IMR-90 (cell line): ENCODE results near the gene CTIF. TPM values are rescaled to one million over a fixed set of nuclear protein-coding genes. Genes with fewer than 3 reads are reported as not detected.

Experiments
- ATAC-seq: fragments of 200-7000 bp; cut with Tn5 transposase; 2 replicates; pipeline ENCODE4 v1.9.1; 2020; ENCODE audit warnings: low read depth, mild to moderate bottlenecking, moderate library complexity
- BruUV-seq: library from RNA; stranded (reverse); fragments of 400-500 nt; replicated peaks from 2 replicates; lab custom pipeline; 2021; lab: Mats Ljungman, UMichigan
- CTCF ChIA-PET: fragments of 300-600 bp; formaldehyde crosslinking; extraction: SDS; loops from one replicate; lab custom pipeline; 2021; ENCODE audit warnings: antibody characterized with exemption; lab: Yijun Ruan, JAX
- POLR2A ChIA-PET: fragments of 300-600 bp; sonication (Branson Sonifier 250); formaldehyde crosslinking; loops from one replicate; lab custom pipeline; 2022; ENCODE audit warnings: antibody characterized with exemption; ENCODE audit not compliant: unreplicated experiment; lab: Charles Lee
- DNase-seq: peaks from one replicate; pipeline ENCODE4 v3.0.0; 2013
- H2AFZ ChIP-seq: replicated peaks from 2 replicates; pipeline ENCODE3; 2013; ENCODE audit warnings: low read length, mild to moderate bottlenecking; ENCODE audit not compliant: poor library complexity
- H2AK5ac ChIP-seq: 2 replicates; pipeline ENCODE4 v1.6.1; 2013; ENCODE audit warnings: low read depth, low read length, inconsistent platforms
- H2AK9ac ChIP-seq: replicated peaks from 2 replicates; pipeline ENCODE3; 2013; ENCODE audit warnings: mild to moderate bottlenecking, low read depth, low read length, moderate library complexity; ENCODE audit not compliant: poor library complexity
- H2BK120ac ChIP-seq: 2 replicates; pipeline ENCODE4 v1.6.1; 2013; ENCODE audit warnings: low read depth, low read length, inconsistent platforms
- H2BK15ac ChIP-seq: 3 replicates; pipeline ENCODE4 v1.6.1; 2013; ENCODE audit warnings: low read depth, low read length, inconsistent platforms
- H2BK20ac ChIP-seq: 2 replicates; pipeline ENCODE4 v1.6.1; 2013; ENCODE audit warnings: low read depth, mild to moderate bottlenecking, inconsistent platforms, low read length, moderate library complexity
- H2BK5ac ChIP-seq: 2 replicates; pipeline ENCODE4 v1.6.1; 2013; ENCODE audit warnings: mild to moderate bottlenecking, low read depth, low read length, inconsistent platforms; ENCODE audit not compliant: poor library complexity, severe bottlenecking
- H3K14ac ChIP-seq: replicated peaks from 2 replicates; pipeline ENCODE4 v1.6.1; 2013; ENCODE audit warnings: low read depth, low read length, inconsistent platforms
- H3K18ac ChIP-seq: 2 replicates; pipeline ENCODE4 v1.6.1; 2013; ENCODE audit warnings: low read depth, low read length, control low read depth
- H3K23ac ChIP-seq: 2 replicates; pipeline ENCODE4 v1.6.1; 2013; ENCODE audit warnings: low read depth, low read length, inconsistent platforms
- H3K27ac ChIP-seq: 2 replicates; pipeline ENCODE4 v1.5.1; 2013; ENCODE audit warnings: mild to moderate bottlenecking, control low read depth, low read length; ENCODE audit not compliant: insufficient read depth
- H3K27me3 ChIP-seq: 2 replicates; pipeline ENCODE4 v1.6.1; 2013; ENCODE audit warnings: low read length; ENCODE audit not compliant: control insufficient read depth, insufficient read depth
- H3K36me3 ChIP-seq: 2 replicates; pipeline ENCODE4 v1.6.1; 2013; ENCODE audit warnings: low read length, mixed read lengths; ENCODE audit not compliant: control insufficient read depth, insufficient read depth
- H3K4ac ChIP-seq: 2 replicates; pipeline ENCODE4 v1.6.1; 2013; ENCODE audit warnings: low read depth, low read length, inconsistent platforms
- H3K4me1 ChIP-seq: 2 replicates; pipeline ENCODE4 v1.6.1; 2013; ENCODE audit warnings: low read length, mixed read lengths; ENCODE audit not compliant: control insufficient read depth, insufficient read depth
- H3K4me2 ChIP-seq: 2 replicates; pipeline ENCODE4 v1.6.1; 2013; ENCODE audit warnings: low read depth, mild to moderate bottlenecking, control low read depth, low read length, moderate library complexity
- H3K4me3 ChIP-seq: 2 replicates; pipeline ENCODE4 v1.5.1; 2013; ENCODE audit warnings: low read depth, mild to moderate bottlenecking, control low read depth, low read length, moderate library complexity; ENCODE audit not compliant: insufficient read depth
- H3K56ac ChIP-seq: 2 replicates; pipeline ENCODE4 v1.6.1; 2013; ENCODE audit warnings: low read length, inconsistent platforms; ENCODE audit not compliant: insufficient read depth; ENCODE audit errors: extremely low read depth
- H3K79me1 ChIP-seq, 2 experiments: 2 replicates each; pipeline ENCODE4 v1.6.1; 2013; ENCODE audit warnings: low read length in 2 of 2, inconsistent platforms in 1 of 2, low read depth in 1 of 2
- H3K9ac ChIP-seq: 2 replicates; pipeline ENCODE4 v1.6.1; 2013; ENCODE audit warnings: low read depth, low read length, control low read depth
- H3K9me1 ChIP-seq: 2 replicates; pipeline ENCODE4 v1.6.1; 2013; ENCODE audit warnings: low read length, inconsistent platforms; ENCODE audit not compliant: insufficient read depth
- H3K9me3 ChIP-seq: 2 replicates; pipeline ENCODE4 v1.6.1; 2013; ENCODE audit warnings: low read length; ENCODE audit not compliant: control insufficient read depth, insufficient read depth
- H4K20me1 ChIP-seq: 2 replicates; pipeline ENCODE4 v1.6.1; 2013; ENCODE audit warnings: low read length, inconsistent platforms; ENCODE audit not compliant: insufficient read depth
- H4K5ac ChIP-seq: 2 replicates; pipeline ENCODE4 v1.6.1; 2013; ENCODE audit warnings: mild to moderate bottlenecking, low read depth, low read length, control low read depth
- H4K8ac ChIP-seq, 2 experiments: 2 replicates each; pipeline ENCODE4 v1.6.1; 2013; ENCODE audit warnings: low read depth in 2 of 2, low read length in 2 of 2, control low read depth in 1 of 2, inconsistent platforms in 1 of 2
- H4K91ac ChIP-seq: 2 replicates; pipeline ENCODE4 v1.6.1; 2013; ENCODE audit warnings: low read depth, low read length, inconsistent platforms; ENCODE audit not compliant: insufficient read depth
- BHLHE40 ChIP-seq: fragments of 150-350 bp; IDR thresholded peaks from 2 replicates; pipeline ENCODE4 v1.6.1; 2016; ENCODE audit warnings: mild to moderate bottlenecking, low read depth, low read length
- CEBPB ChIP-seq: IDR thresholded peaks from 2 replicates; pipeline ENCODE4 v1.6.1; 2012; ENCODE audit warnings: low read depth, low read length, improper control_type of control experiment
- CHD1 ChIP-seq: IDR thresholded peaks from 2 replicates; pipeline ENCODE4 v1.6.1; 2012; ENCODE audit warnings: low read depth, low read length, improper control_type of control experiment
- CTCF ChIP-seq: conservative IDR thresholded peaks from 2 replicates; pipeline ENCODE4 v1.5.1; 2012; ENCODE audit warnings: mild to moderate bottlenecking, low read depth, low read length, improper control_type of control experiment
- ELK1 ChIP-seq: fragments of 150-350 bp; IDR thresholded peaks from 2 replicates; pipeline ENCODE4 v1.6.1; 2016; ENCODE audit warnings: low read depth, mild to moderate bottlenecking, low read length, moderate library complexity, borderline replicate concordance
- MAZ ChIP-seq: IDR thresholded peaks from 2 replicates; pipeline ENCODE4 v1.6.1; 2012; ENCODE audit warnings: low read depth, mild to moderate bottlenecking, low read length, improper control_type of control experiment, moderate library complexity, borderline replicate concordance
- NFE2L2 ChIP-seq: fragments of 150-350 bp; IDR thresholded peaks from 2 replicates; pipeline ENCODE4 v1.6.1; 2016; ENCODE audit warnings: low read depth, mild to moderate bottlenecking, low read length
- RAD21 ChIP-seq: IDR thresholded peaks from 2 replicates; pipeline ENCODE4 v1.6.1; 2012; ENCODE audit warnings: low read length, improper control_type of control experiment
- RCOR1 ChIP-seq: IDR thresholded peaks from 2 replicates; pipeline ENCODE4 v1.6.1; 2012; ENCODE audit warnings: mild to moderate bottlenecking, low read length, improper control_type of control experiment; ENCODE audit not compliant: insufficient replicate concordance
- RFX5 ChIP-seq: IDR thresholded peaks from 2 replicates; pipeline ENCODE4 v1.8.0; 2012; ENCODE audit warnings: low read depth, mild to moderate bottlenecking, low read length, moderate library complexity
- SMC3 ChIP-seq: fragments of 150-350 bp; IDR thresholded peaks from 2 replicates; pipeline ENCODE4 v1.6.1; 2016; ENCODE audit warnings: low read depth, mild to moderate bottlenecking, antibody characterized with exemption, low read length, moderate library complexity
- USF2 ChIP-seq: fragments of 150-350 bp; IDR thresholded peaks from 2 replicates; pipeline ENCODE4 v1.6.1; 2017; ENCODE audit warnings: mild to moderate bottlenecking, antibody characterized with exemption, low read length, low read depth
- dilution Hi-C: fragments of 300-500 bp; cut with HindIII; formaldehyde crosslinking; loops from one replicate; pipeline ENCODE4 v1.14.3; 2018; ENCODE audit warnings: low sequenced_read_pairs; ENCODE audit not compliant: unreplicated experiment
- in situ Hi-C: fragments of 300-500 bp; cut with MboI; formaldehyde crosslinking; loops from 3 replicates; pipeline ENCODE4 v1.14.3; 2019; ENCODE audit warnings: low sequenced_read_pairs, inconsistent platforms, mixed read lengths
- intact Hi-C: fragments of 100-400 bp; cut with micrococcal nuclease; formaldehyde crosslinking; loops from 2 replicates; pipeline ENCODE4 v1.10.0; 2022
- polyA plus RNA-seq, 3 experiments: library from polyadenylated mRNA; depleted of rRNA; stranded (reverse); fragments of >200 nt; gene quantifications; 2 replicates each; pipeline ENCODE4 v1.2.3, GENCODE V29; 2012; ENCODE audit warnings: low replicate concordance in 1 of 3
- total RNA-seq: library from RNA; depleted of rRNA; stranded (reverse); fragments of >200 nt; gene quantifications from 2 replicates; pipeline ENCODE4 v1.2.3, GENCODE V29; 2012

CTIF gene
- total and polyA plus RNA-seq, 2 of the 4 experiments (the other 2 are of a cell fraction) = 25.1 to 57.0 TPM

- H4K91ac ChIP-seq = no peak overlapping the region
- no peaks in the 10 kb centered on the region for H3K27me3 ChIP-seq
- H4K20me1 ChIP-seq = peaks cover 83% of the 10 kb centered on the region
- no peak overlapping the region for H3K23ac ChIP-seq
- H2BK5ac ChIP-seq = no peak overlapping the region
- no peak overlapping the region for H3K14ac ChIP-seq
- no peak for TF ChIP-seq CHD1
- TF ChIP-seq NFE2L2 = no peak
- no peak for TF ChIP-seq CEBPB
- no peak for TF ChIP-seq BHLHE40
- TF ChIP-seq CTCF = no peak
- no peak for TF ChIP-seq SMC3
- TF ChIP-seq ELK1 = no peak
- TF ChIP-seq RFX5 = no peak
- TF ChIP-seq RCOR1 = no peak
- no peak for TF ChIP-seq RAD21
- TF ChIP-seq MAZ = no peak
- no peak for TF ChIP-seq USF2
- no peak overlapping the region for H2BK120ac ChIP-seq
- BruUV-seq = no TSS peak
- peaks cover 31 to 88% of the 10 kb centered on the region in 2 experiments for H3K79me1 ChIP-seq
- H3K36me3 ChIP-seq = peaks cover 25% of the 10 kb centered on the region
- no peak overlapping the region for H3K56ac ChIP-seq
- H3K9ac ChIP-seq = no peak overlapping the region
- dilution Hi-C loops = no loop called here
- no peak for DNase-seq
- POLR2A ChIA-PET = no interaction called here
- peaks cover 29% of the 10 kb centered on the region for H3K9me1 ChIP-seq
- peak; percentile 38; the same call in 1 of the 2 replicates for ATAC-seq
- H4K8ac ChIP-seq = no peak overlapping the region
- H2AFZ ChIP-seq = no peak overlapping the region
- intact Hi-C loops = no loop called here
- H3K27ac ChIP-seq = no peak overlapping the region
- H2BK20ac ChIP-seq = no peak overlapping the region
- peaks cover 3% of the 10 kb centered on the region for H3K9me3 ChIP-seq
- no peak overlapping the region for H2AK9ac ChIP-seq
- no peak overlapping the region for H3K4me3 ChIP-seq
- H2BK15ac ChIP-seq = no peak overlapping the region
- H3K18ac ChIP-seq = no peak overlapping the region
- CTCF ChIA-PET = no interaction called here
- no peak overlapping the region for H4K5ac ChIP-seq
- H3K4ac ChIP-seq = no peak overlapping the region
- no peak overlapping the region for H2AK5ac ChIP-seq
- in situ Hi-C loops = no loop called here
- no peak overlapping the region for H3K4me2 ChIP-seq
- peaks cover 7% of the 10 kb centered on the region for H3K4me1 ChIP-seq
These were observed 16.7 kb downstream of the CTIF start for GRCh38 chr18:48555465-48555995.
